Activated CD4-positive, alpha-beta T cell treated with anti-CD3 and anti-CD28 coated beads for 36 hours (primary cell): ENCODE data around the gene GRIN3B. TPM values are rescaled to one million over a fixed set of nuclear protein-coding genes. Genes with fewer than 3 reads are reported as not detected.
"Not testable (repeated sequence)": the region's sequence is repeated elsewhere in the genome, so short reads cannot be mapped to it uniquely, and the experiment has no call there.

Experiments
- ATAC-seq: fragments of 200-7000 bp; cut with Tn5 transposase; one replicate; pipeline ENCODE4 v1.10.0; 2021; ENCODE audit warnings: mild to moderate bottlenecking, moderate library complexity
- CTCF ChIA-PET: fragments of 350-600 bp; sonication (Branson Sonifier 250); formaldehyde crosslinking; loops from one replicate; lab custom pipeline; 2021; ENCODE audit warnings: antibody characterized with exemption; lab: Charles Lee
- POLR2A ChIA-PET: fragments of 350-600 bp; sonication (Branson Sonifier 250); formaldehyde crosslinking; loops from one replicate; lab custom pipeline; 2021; ENCODE audit warnings: antibody characterized with exemption, inconsistent platforms; lab: Charles Lee
- DNase-seq: peaks from one replicate; pipeline ENCODE4 v3.0.0-alpha.2; 2020
- H3K27ac Mint-ChIP-seq: one replicate; pipeline ENCODE4 v1.8.0; 2021; ENCODE audit warnings: mixed read lengths
- H3K27me3 Mint-ChIP-seq: one replicate; pipeline ENCODE4 v1.8.0; 2021; ENCODE audit warnings: mixed read lengths
- H3K36me3 Mint-ChIP-seq: one replicate; pipeline ENCODE4 v1.8.0; 2021; ENCODE audit warnings: low read depth, mixed read lengths
- H3K4me1 Mint-ChIP-seq: one replicate; pipeline ENCODE4 v1.8.0; 2021; ENCODE audit warnings: mixed read lengths
- H3K4me3 Mint-ChIP-seq: one replicate; pipeline ENCODE4 v1.8.0; 2021; ENCODE audit warnings: mild to moderate bottlenecking, moderate library complexity, mixed read lengths
- H3K9me3 Mint-ChIP-seq: one replicate; pipeline ENCODE4 v1.8.0; 2021; ENCODE audit warnings: low read depth, mixed read lengths
- intact Hi-C, 2 experiments: fragments of 100-400 bp; cut with DNase I in 1 of 2; cut with micrococcal nuclease in 1 of 2; formaldehyde crosslinking; loops; one replicate each; pipeline versions ENCODE4 v1.14.2 to v1.15.1; 2022 to 2024; cut with DNase I, micrococcal nuclease
- total RNA-seq, 2 experiments: library from RNA; stranded (reverse); gene quantifications; one replicate each; pipeline ENCODE4 v1.2.3, GENCODE V29; 2021

The GRIN3B gene
- total RNA-seq = under 1 TPM in 1 of 2 experiments, not detected in 1; 0.09 TPM

GRCh38 chr19:1000095-1000494 is at the start of gene GRIN3B:
Gene GRIN3B, plus strand, starts transcription at chr19:1000419. Its CDS starts 19 bp downstream, at chr19:1000438.
- no peak within 1 kb of the TSS for H3K4me3 Mint-ChIP-seq
- no peaks in the 10 kb centered on the region for H3K36me3 Mint-ChIP-seq
- intact Hi-C loops = loop anchor here in 1 of 2 experiments (1.0 kb wide), 1 partner anchor 240 kb away; no protein-coding TSS in a partner anchor

DNA sequence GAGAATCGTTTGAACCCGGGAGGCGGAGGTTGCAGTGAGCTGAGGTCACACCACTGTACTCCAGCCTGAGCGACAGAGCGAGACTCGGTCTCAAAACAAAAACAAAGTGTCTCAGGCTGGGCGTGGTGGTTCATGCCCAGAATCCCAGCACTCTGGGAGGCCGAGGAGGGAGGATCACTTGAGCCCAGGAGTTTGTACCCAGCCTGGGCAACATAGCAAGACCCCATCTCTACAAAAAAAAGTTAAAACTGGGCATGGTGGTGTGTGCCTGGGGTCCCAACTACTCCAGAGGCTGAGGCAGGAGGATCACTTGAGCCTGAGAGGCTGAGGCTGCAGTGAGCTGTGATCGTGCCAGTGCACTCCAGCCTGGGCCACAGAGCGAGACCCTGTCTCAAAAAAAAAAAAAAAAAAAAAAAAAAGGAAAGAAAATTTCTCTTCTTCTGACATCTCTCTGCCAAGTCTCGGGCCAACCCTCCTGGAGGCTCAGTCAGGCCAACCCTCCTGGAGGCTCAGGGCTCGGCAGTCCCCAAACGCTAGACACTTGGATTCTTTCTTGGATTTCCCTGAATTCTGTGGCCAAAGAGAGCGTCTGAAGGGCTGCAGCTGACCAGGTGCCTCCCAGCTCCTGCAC is 48.1 kb upstream of the GRIN3B start:
- H3K4me3 Mint-ChIP-seq = no peak overlapping the region
- H3K9me3 Mint-ChIP-seq = no peaks in the 10 kb centered on the region
- DNase-seq (no peak), ATAC-seq (no peak)
- no peaks in the 10 kb centered on the region for H3K27me3 Mint-ChIP-seq
- intact Hi-C loops = no loop called here
- H3K4me1 Mint-ChIP-seq = no peaks in the 10 kb centered on the region
- H3K36me3 Mint-ChIP-seq = no peaks in the 10 kb centered on the region
- H3K27ac Mint-ChIP-seq = no peak overlapping the region
- CTCF ChIA-PET = no interaction called here
- POLR2A ChIA-PET = no interaction called here

More at GRCh38 chr19:1000095-1000494, at the start of gene GRIN3B:
- ATAC-seq (peak; percentile 57), DNase-seq (peak; percentile 89)
- no peak within 1 kb of the TSS for H3K27ac Mint-ChIP-seq
- no peaks in the 10 kb centered on the region for H3K9me3 Mint-ChIP-seq
- H3K27me3 Mint-ChIP-seq = peaks cover 19% of the 10 kb centered on the region
- POLR2A ChIA-PET = no interaction called here
- CTCF ChIA-PET = no interaction called here
- peaks cover 10% of the 10 kb centered on the region for H3K4me1 Mint-ChIP-seq

DNA sequence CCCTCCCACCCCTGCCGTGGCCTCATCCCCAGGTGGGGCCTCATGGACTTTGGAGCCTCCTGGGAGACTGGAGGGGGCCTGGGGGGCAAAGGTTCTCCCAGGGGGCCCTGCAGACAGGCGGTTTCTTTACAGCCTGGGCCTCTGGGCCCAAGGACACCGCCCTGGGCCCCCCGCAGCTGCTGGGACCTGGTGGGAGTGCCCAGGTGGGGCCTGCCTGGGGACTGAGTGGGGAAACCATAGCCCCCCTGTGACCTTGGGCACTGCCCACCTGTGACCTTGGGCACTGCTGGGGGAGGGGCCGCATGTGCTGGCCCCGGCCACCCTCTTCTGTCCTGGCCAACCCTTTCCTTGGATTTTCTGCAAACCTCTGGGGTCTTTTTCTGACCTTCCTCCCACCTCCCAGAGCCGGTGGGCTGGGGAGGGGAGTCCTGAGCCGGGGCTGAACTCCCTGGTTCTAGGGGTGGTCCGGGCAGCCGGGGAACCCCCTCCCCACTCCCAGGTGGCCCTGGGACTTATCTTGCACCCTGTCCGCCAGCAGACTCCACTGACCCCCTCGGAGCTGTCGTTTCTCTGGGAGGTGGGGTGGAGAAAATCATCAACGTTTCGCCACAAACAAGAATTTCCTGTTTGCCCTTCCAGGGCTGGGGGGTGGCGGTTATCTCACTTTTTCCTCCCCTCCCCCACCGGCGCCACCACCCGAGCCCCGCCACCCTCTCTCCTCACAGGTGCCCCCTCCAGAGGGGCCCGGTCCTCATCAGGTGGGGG is 47.4 kb upstream of the GRIN3B start:
- POLR2A ChIA-PET = no interaction called here

GRCh38 chr19:953445-954271 is 46.6 kb upstream of the GRIN3B start:
- intact Hi-C loops = no loop called here
- Mint-ChIP-seq H3K4me1 (no peaks in the 10 kb centered on the region), H3K9me3 (no peaks in the 10 kb centered on the region), H3K27ac (no peak overlapping the region), H3K27me3 (no peaks in the 10 kb centered on the region), H3K4me3 (no peak overlapping the region), H3K36me3 (no peaks in the 10 kb centered on the region)
- ChIA-PET POLR2A (no interaction called here), CTCF (interaction anchor here (0.6 kb wide), 1 partner anchor 1425 kb away, joined by 3 read pairs; no protein-coding TSS in a partner anchor)
- ATAC-seq (no peak), DNase-seq (no peak)

More for the DNA sequence above, 47.4 kb upstream of the GRIN3B start:
- no peak overlapping the region for H3K4me3 Mint-ChIP-seq
- H3K27me3 Mint-ChIP-seq = no peaks in the 10 kb centered on the region
- ATAC-seq (no peak), DNase-seq (no peak)
- no peak overlapping the region for H3K27ac Mint-ChIP-seq
- CTCF ChIA-PET = no interaction called here
- no peaks in the 10 kb centered on the region for H3K9me3 Mint-ChIP-seq
- H3K4me1 Mint-ChIP-seq = no peaks in the 10 kb centered on the region
- H3K36me3 Mint-ChIP-seq = no peaks in the 10 kb centered on the region
- intact Hi-C loops = no loop called here

DNA sequence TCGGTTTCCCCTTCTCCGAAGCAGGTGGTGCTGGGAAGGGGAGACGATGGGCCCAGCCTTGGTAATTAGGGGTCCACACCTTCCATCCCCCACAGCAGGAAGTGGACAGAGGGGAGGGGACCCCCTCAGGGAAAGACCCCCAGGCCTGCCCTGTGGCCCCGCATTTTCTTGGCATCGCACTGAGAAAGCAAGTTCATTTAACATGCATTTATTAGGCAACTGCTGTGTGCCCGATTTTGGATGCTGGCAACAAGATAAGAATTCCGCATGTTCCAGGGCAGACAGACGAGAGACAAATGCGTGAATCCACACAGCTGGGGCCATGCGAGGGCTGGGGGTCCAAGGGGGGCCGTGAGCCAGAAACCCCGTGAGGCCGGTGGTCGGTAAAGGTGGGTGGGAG is 45.9 kb upstream of the GRIN3B start:
- H3K4me3 Mint-ChIP-seq = no peak overlapping the region
- H3K27ac Mint-ChIP-seq = no peak overlapping the region
- peaks cover 2% of the 10 kb centered on the region for H3K36me3 Mint-ChIP-seq
- intact Hi-C loops = no loop called here
- no peak for DNase-seq
- ChIA-PET CTCF (no interaction called here), POLR2A (no interaction called here)
- ATAC-seq = no peak
- no peaks in the 10 kb centered on the region for H3K9me3 Mint-ChIP-seq
- H3K4me1 Mint-ChIP-seq = peaks cover 4% of the 10 kb centered on the region
- H3K27me3 Mint-ChIP-seq = no peaks in the 10 kb centered on the region

DNA sequence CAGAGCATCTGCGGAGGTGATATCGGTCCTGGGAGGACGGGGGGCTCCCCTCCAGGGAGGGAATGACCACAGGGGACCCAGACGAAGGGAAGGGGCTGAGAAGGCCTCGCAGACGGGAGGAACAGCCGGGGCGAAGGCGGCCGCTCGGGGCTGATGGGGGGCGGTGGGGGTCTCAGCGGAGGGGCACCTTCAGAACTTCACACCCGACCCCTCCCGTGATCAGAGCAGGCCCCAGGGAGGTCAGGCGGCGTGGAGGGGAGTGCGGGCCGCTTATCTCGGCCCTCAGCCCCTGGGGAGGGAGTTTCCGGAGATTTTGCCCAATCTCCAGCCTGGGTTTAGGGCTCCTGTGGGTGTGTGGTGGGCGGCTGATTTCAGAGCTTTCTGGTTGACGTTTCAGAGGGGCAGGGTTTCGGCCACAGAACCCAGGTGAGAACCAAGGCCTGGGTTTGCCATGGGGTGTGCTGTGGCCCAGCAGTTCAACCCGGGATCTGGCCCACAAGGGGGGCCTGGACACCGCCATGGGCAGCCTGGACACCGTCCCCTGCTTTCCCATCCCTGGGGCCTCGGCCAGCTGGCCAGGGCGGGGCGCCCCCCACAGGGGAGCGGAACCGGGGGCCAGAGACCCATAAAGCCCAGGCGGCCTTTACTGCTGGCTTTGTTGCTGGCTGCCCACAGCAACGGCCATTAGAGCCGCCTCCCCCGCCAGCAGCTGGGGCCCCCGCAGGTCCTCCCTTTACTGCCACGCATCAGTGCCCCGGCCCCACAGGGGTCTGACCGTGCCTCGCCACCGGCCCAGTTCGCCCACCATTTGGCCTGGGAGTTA is 45.3 kb upstream of the GRIN3B start:
- POLR2A ChIA-PET = no interaction called here
- DNase-seq (no peak), ATAC-seq (no peak)
- peaks cover 2% of the 10 kb centered on the region for H3K36me3 Mint-ChIP-seq
- H3K27me3 Mint-ChIP-seq = no peaks in the 10 kb centered on the region
- intact Hi-C loops = no loop called here
- no peaks in the 10 kb centered on the region for H3K9me3 Mint-ChIP-seq
- H3K4me3 Mint-ChIP-seq = no peak overlapping the region
- H3K27ac Mint-ChIP-seq = no peak overlapping the region
- CTCF ChIA-PET = interaction anchor here (0.6 to 0.7 kb wide), 2 partner anchors 18 to 59 kb away, joined by 3 to 5 read pairs; no protein-coding TSS in a partner anchor
- peaks cover 4% of the 10 kb centered on the region for H3K4me1 Mint-ChIP-seq

DNA sequence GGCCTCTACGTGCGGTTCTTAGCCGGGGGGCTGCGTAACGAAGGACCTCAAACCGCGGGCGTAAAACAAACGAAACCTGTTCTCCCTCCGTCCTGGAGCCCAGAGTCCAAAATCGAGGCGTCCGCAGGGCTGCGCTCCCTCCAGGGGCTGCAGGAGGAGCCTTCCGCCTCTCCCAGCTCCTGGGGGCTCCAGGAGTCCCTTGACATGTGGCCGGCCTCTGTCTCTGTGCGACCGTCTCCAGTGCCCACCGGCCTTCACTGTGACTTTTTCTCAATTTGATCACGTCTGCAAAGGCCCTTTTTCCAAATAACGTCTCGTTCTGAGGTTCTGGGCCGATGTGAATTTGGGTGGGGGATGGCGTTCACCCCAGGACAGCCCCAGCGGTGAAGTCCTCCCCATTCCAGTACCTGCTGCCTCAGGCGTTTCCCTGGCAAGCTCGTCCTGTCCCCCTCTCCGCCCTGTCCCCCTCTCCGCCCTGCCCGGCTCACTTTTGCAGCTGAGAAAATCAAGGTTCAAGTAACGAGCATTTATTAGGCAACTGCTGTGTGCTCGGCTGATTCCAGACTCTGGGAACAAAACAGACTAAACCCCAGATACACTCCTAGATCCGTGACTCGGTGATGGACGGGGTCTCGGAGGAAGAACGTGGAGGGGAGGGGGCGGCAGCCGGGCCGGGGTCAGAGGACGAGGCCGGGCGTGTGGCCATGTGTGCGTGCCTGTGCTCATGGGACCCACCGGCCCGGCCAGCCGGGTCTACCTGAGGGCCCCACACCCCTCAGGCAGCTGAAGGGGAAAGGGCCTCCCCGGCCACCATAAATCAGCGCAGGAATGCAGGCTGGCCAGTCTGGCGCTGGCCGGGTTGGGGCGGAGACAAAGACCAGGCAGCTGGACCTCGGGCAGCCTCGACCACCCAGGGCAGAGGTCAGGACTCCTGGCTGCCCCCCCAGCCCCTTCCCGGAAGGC is 44.1 kb upstream of the GRIN3B start:
- ATAC-seq (no peak), DNase-seq (no peak)
- Mint-ChIP-seq H3K27me3 (no peaks in the 10 kb centered on the region), H3K4me3 (no peak overlapping the region), H3K36me3 (peaks cover 2% of the 10 kb centered on the region), H3K27ac (no peak overlapping the region), H3K9me3 (no peaks in the 10 kb centered on the region), H3K4me1 (peaks cover 4% of the 10 kb centered on the region)
- intact Hi-C loops = loop anchor here in 1 of 2 experiments (2.0 kb wide), 1 partner anchor 15 kb away; no protein-coding TSS in a partner anchor
- ChIA-PET POLR2A (no interaction called here), CTCF (interaction anchor here (0.7 kb wide), 1 partner anchor 13 kb away, joined by 3 read pairs; no protein-coding TSS in a partner anchor)

DNA sequence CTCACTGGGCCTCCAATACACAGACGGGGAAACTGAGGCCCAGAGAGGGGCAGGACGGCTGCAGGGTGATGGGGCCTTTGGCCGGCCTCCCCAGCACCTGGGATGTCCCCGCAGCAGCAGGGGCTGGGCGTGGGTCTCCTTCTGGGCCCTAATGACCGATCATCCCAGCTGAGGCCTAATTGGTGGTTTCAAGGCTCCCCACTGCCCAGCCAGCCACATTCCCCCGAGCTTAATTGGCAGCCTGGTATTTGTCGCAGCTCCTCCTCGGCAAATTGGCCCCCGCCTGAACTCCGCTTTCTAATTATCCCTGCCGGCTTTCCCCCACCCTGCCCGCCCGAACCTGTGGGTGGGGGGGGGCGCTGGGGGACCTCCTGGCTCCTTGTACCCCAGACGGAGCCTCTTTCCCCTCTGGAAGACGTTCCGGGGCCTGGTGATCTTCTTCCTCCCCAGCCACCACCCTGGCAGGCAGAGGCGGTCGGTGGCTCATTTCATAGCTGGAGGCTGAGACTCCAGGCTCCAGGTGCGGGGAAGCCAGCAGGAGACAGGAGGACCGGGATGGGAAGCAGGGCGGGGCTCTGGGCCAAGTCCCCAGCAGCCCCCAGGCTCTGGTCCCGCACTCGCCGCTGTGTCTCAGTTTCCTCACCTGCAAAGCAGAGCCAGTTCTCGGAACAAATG is 43.3 kb upstream of the GRIN3B start:
- ATAC-seq = no peak
- ChIA-PET CTCF (no interaction called here), POLR2A (interaction anchor here (0.6 kb wide), 1 partner anchor 18 kb away, joined by 6 read pairs; no protein-coding TSS in a partner anchor)
- Mint-ChIP-seq H3K4me1 (peaks cover 4% of the 10 kb centered on the region), H3K36me3 (peaks cover 2% of the 10 kb centered on the region), H3K9me3 (no peaks in the 10 kb centered on the region), H3K4me3 (no peak overlapping the region), H3K27me3 (no peaks in the 10 kb centered on the region), H3K27ac (no peak overlapping the region)
- intact Hi-C loops = loop anchor here in 1 of 2 experiments (2.0 kb wide), 1 partner anchor 16 kb away; no protein-coding TSS in a partner anchor
- no peak for DNase-seq

DNA sequence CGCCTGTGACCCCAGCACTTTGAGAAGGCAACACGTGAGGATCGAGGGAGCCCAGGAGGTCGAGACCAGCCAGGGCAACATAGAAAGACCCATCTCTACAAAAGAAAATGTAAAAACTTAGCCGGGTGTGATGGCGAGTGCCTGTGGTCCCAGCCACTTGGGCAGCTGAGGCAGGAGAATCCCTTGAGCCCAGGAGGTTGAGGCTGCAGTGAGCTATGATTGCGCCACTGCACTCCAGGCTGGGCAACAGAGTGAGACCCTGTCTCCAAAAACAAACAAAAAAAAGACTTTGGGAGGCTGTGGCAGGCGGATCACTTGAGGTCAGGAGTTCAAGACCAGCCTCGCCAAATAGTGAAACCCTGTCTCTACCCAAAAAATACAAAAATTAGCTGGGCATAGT is 42.6 kb upstream of the GRIN3B start:
- H3K27me3 Mint-ChIP-seq, H3K9me3 Mint-ChIP-seq, H3K4me1 Mint-ChIP-seq, CTCF ChIA-PET, ATAC-seq, DNase-seq, H3K4me3 Mint-ChIP-seq, H3K27ac Mint-ChIP-seq, H3K36me3 Mint-ChIP-seq: not testable (repeated sequence)
- POLR2A ChIA-PET = interaction anchor here (0.6 kb wide), 1 partner anchor 19 kb away, joined by 6 read pairs; no protein-coding TSS in a partner anchor
- intact Hi-C loops = loop anchor here in 1 of 2 experiments (2.0 kb wide), 1 partner anchor 17 kb away; no protein-coding TSS in a partner anchor
